Measurements from ENCODE around the gene SGK2.
"Not testable (repeated sequence)": the region's sequence is repeated elsewhere in the genome, so short reads cannot be mapped to it uniquely, and the experiment has no call there.

SGK2 gene

DNA sequence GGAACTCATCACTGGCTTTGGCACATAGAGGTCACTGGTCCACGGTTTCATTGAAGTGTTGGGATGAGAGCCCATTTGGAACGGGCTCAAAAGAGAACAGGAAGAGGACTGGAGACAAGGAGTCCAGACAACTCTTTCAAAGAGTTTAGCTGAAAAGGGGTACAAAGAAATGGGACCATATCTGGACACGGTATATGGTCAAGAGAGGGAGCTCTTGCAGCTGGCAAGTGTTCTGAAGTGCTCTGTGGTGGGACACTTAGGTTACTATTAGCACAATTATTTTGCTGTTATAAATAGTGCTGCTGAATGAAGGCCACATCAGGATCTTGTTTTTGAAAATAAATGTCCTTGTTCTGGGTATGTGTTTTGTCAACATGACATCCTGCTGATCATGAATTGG is 4.6 kb downstream of the SGK2 start:
- DNase-seq (ENCODE audit: low read depth, low spot score), result no peak

DNA sequence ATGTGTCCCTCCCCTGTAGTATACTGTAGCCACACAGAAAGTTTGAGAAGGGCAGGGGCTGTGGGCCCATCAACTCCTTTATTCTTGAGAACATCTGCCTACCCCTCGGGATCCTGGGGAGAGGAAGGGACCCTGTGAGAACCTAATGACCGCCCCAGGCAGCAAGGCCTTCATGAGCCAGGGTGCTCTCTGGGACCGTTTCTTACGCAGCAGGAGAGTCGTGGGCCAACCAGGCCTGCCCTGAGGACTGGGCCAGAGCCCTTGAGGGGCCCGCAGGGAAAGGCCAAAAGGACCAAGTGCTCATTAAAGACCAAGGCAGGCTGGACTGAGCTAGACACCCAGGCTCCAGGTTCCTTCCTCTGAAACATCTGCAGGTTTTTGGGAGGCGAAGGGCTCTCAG is 5.2 kb downstream of the SGK2 start:
- no peak for DNase-seq (ENCODE audit: low read depth, low spot score)

DNA sequence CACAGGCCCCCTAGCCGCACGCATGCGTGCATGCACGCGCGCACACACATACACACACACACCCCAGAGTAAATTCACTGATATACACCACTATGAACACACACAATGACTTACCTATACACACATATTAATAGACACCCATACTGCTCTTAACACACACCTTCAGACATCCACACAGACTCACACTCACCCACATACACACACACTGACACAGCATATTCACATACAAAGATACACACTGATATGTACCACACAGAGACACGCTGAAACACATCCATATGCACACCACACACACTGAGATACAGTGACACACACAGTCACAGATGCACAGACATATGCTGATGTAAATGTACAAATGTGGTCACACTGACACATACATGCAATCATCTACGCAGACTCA is 5.6 kb downstream of the SGK2 start:
- no peak for DNase-seq (ENCODE audit: low read depth, low spot score)

DNA sequence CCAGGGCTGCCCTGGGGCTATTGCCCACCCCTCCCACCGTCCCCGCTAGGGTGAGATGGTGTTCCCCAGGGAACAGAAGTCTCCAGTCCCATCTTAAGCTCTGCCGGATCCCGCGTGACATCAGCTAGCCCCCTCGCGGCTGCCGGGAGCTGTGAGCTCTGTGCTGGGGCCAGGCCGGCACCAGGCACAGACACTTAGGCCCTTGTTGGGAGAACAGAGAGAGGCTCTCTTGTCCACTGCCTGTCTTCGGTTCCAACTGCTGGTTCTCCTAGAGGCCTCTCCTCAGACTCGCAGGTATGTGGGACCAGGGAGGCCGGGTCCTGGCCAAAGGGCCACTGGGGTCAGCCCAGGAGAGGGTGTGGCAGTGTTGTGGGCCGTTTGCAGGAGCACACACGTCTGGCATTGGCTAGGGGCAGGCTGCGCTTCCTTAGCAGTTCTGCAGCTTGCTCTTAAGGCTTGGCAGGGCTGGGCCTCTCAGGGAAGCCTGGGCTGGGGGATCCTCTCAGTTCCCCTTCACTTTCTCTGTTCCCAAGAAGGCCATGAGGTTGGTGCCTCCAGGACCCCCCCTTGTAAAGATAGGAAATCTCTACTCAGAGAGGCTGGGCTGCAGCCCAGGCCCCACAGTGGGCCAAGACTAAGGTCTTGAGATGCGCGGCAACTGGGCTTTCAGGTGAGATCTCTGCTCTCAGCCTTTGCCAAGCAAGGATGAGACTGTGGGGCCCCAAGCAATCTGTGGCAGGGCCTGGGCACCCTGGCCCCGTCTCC is 6.3 kb downstream of the SGK2 start:
- DNase-seq (ENCODE audit: low read depth, low spot score), result no peak

DNA sequence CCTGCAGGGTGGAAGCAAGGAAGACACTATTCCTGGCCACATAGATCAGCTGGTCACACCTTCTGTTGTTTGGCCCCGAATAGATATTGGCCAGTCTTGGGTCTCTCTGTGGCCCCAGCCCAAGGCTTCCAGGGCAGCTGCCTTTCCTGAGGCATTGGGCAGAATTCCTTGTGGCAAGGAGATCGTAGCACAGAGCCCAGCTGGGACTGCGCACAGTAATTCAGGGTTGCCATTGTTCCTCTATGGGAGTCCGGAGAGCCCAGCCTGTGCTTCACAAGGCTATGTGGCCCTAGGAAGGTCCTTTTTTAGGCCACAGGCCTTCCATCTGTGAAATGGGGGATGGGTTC is 6.9 kb downstream of the SGK2 start:
- DNase-seq (ENCODE audit: low read depth, low spot score), result no peak

DNA sequence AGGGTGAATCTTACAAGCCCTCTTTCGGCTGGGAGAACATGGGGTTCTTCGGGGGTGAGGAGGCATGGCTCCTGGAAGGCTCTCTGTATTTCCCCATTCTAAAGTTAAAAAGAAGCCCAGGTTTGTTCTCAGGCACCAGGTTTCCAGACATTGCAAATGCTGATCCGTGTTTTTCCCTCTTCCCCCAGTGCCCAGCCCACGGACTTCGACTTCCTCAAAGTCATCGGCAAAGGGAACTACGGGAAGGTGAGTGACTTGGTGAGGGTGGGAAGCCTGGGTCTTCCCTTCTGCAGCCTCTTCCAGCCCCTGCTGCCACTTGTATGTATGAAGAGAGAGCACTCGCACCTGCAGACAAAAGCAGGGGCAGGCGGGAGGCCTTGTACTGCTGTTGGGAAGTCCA is 8.7 kb downstream of the SGK2 start:
- no peak for DNase-seq (ENCODE audit: low read depth, low spot score)

DNA sequence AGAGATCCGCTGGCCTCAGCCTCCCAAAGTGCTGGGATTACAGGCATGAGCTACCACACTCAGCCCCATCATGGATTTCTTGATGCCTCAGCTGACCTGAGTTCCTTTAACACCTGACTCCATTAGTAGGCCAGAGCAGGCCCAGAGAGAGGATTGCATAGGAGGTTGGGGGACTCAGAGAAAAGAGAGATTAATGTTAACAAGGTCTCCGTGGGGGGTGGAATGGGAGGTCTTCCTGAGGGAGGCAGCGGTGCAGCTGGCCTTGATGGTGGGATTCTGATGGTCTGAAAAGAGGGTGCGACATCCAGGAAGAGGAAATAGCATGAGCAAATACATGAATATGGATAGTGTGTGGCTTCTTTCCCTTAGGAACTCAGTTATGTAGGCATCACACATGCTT is 9.9 kb downstream of the SGK2 start:
- DNase-seq (ENCODE audit: low read depth, low spot score), result no peak

DNA sequence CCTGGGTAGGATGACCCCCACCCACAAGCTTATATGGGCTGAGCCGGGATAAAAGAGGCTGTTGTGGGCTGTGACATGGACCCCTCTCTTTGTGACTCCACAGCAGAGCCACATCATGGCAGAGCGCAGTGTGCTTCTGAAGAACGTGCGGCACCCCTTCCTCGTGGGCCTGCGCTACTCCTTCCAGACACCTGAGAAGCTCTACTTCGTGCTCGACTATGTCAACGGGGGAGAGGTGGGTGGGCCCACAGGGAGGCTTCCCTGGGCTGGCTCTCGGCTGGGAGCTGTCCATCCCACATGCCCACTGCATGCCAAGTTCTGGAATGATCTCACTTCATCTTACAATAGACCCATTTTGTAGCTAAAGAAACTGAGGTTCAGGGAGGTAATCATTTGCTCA is 10.5 kb downstream of the SGK2 start:
- DNase-seq (ENCODE audit: low read depth, low spot score), result no peak

DNA sequence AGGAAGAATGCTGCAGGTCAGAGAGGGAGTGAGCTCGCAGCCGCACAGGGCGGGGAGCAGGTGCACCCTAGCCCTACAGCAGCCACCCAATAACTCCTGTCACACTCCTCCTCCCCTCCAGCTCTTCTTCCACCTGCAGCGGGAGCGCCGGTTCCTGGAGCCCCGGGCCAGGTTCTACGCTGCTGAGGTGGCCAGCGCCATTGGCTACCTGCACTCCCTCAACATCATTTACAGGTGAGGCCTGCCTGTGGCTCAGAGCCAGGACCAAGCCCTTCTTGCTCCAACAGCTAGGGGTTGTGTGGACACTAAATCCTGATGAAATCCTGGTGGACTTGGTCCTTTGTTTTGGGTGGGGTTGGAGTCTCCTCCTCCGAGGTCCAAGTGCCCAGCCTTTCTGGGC is 11.7 kb downstream of the SGK2 start:
- DNase-seq (ENCODE audit: low read depth, low spot score), result no peak

DNA sequence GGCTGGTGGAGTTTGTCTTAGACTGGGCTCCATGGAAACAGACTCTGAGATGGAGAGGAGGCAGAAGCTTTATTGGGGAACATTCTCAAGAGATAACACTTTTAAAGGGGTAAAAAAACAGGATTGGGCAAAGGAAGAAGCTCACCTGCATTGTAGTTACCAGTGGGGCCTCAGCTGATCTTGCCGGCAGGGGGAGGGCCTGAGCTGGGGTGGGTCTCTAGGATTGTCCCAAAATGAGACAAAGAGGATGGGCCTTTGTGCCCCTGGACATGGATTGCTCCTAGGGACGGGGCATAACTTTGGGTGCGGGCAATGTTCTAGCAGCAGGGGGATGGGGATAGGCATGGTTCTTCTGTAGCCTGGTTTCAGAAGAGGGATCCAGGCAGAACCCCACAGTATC is 12.5 kb downstream of the SGK2 start:
- no peak for DNase-seq (ENCODE audit: low read depth, low spot score)

DNA sequence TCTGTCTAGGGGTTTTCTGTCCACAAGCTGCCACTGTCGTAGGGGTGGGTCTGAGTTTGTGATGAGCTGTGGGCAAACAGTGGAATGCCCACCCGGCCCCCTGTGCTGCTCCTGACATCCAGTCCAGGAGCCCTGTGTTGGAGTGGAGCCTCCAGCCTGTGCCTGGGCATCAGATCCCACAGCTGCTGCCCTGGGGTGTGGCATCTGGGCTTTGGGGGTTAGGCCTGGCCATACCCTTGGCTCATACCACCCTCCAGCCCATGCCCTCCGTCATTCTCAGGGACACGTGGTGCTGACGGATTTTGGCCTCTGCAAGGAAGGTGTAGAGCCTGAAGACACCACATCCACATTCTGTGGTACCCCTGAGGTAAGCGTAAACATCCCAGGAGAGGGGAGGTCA is 12.9 kb downstream of the SGK2 start:
- no peak for DNase-seq (ENCODE audit: low read depth, low spot score)

DNA sequence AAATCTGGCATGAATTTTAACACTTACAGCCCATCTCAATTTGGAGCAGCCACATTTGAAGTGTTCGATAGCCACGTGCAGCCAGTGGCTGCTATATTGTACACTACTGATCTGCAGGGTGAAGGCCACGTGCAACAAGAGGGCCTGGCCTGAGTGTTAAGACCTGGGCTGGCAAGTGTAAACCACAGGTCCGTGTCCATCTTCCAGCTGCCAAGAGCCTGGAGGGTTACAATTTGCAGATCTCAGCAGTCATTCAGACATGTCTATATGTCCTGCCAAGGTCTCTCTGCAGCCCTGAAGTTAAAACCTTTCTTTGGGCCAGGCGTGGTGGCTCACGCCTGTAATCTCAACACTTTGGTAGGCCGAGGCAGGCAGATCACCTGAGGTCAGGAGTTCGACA is 14.1 kb downstream of the SGK2 start:
- no peak for DNase-seq (ENCODE audit: low read depth, low spot score)

DNA sequence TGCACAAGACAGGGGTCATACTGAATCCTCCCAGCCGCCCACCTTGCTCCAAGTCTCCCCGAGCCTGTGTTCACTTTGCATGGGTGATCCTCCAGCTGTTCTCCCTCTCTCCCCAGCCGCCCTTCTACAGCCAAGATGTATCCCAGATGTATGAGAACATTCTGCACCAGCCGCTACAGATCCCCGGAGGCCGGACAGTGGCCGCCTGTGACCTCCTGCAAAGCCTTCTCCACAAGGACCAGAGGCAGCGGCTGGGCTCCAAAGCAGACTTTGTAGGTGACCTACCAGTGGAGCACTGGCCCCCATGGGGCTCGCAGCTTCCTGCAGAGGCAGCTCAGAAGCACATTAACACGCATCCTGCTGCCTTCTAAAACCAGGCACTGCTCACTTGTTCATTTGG is 17.3 kb downstream of the SGK2 start:
- no peak for DNase-seq (ENCODE audit: low read depth, low spot score)

DNA sequence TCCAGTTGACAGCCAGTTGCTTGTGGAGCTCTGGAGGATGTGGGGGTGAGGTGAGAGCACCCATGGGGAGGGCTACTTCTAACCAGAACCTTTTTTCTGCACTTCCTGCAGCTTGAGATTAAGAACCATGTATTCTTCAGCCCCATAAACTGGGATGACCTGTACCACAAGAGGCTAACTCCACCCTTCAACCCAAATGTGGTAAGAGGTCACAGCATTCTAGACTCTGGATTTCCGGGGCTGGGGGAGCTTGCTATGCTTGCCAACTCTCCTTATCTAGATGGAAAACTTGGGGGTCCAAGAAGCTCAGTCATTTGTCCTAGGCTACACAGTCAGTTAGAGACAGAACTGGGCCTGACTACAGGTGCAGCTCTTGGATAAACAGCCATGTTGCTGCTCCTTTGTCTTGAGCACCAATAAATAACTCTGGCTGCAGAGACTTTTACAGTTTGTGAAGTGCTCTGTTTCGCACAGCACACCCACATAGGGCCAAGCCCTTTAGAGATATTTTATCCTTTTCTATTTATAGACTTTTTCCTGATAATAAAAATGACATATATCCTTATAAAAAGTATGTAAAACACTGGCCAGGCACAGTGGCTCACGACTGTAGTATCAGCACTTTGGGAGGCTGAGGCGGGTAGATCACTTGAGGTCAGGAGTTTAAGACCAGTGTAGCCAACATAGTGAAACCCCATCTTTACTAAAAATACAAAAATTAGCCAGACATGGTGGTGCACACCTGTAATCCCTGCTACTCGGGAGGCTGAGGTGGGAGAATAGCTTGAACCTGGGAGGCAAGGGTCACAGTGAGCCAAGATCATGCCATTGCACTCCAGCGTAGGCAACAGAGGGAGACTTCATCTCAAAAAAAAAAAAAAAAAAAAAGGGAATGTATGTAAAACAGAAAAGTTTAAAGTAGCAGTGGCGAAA is 21.3 kb downstream of the SGK2 start:
- no peak for DNase-seq (ENCODE audit: low read depth, low spot score)

DNA sequence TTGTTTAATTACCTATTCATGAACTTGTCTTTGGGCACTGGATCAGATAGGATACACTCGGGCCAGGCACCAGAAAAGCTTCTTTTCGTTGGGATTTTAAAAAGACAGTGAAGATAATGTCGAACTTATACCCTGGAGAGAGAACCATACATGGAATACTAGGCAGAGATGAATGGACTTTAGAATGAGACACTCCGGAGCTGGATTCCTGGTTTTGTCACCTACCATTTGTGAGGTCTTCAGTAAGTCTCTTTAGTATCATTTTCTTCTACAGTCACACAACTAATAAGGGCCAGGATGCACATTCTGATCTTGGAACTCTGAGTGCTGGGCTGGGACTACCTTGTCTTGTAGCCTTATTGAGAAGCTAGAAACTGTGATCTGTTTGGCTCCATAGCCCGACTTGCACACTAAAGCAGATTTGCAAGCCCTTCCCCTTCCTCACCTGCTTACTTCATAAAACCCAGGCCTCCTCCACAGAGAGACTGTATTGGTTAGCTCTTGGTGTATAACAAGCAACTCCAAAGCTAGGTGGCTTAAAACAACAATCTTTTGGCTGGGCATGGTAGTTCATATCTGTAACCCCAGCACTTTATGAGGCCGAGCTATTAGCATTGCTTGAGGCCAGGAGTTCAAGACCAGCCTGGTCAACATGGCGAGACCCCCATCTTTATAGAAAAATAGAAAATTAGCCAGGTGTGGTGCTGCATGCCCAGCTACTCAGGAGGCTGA is 24.5 kb downstream of the SGK2 start:
- DNase-seq (ENCODE audit: low read depth, low spot score), result no peak

DNA sequence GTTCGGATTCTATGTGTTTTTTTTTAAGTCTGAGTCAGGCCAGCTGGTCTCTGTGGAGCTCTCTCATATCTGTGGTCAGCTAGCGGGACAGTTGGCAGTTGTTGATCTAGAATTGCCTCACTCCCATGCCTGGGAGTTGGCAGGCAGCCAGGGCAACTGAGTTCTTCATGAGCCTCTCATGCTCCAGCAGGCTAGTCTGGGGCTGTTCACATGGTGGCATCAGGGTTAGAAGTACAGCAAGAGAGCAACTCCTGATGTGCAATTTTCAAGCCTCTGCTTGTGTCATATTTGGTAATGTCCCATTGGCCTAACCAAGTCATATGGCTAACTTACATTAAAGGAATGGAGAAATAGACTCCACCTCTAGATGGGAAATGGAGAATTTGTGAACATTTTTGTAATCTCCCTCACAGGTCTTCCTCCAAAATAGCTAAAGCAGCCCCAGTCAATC is 25.2 kb downstream of the SGK2 start:
- DNase-seq (ENCODE audit: low read depth, low spot score), result no peak

DNA sequence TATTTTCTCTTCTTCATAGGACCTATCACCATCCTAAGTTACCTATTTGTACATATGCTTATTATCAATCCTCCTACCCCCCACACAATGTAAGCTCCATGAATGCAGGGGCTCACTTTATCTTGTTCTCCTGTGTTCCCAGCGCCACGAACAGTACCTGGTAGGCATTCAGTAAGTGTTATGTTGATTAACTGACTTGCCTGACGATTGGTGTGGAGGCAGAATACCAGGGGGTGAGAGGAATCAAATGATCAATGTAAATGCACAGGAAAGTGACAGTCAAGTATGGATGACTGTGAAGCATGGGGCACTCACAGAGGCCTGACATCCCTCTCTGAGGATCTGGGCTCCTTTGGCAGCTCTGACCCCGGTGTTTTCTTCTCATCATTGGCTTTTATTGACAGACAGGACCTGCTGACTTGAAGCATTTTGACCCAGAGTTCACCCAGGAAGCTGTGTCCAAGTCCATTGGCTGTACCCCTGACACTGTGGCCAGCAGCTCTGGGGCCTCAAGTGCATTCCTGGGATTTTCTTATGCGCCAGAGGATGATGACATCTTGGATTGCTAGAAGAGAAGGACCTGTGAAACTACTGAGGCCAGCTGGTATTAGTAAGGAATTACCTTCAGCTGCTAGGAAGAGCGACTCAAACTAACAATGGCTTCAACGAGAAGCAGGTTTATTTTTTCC is 25.8 kb downstream of the SGK2 start:
- no peak for DNase-seq (ENCODE audit: low read depth, low spot score)

DNA sequence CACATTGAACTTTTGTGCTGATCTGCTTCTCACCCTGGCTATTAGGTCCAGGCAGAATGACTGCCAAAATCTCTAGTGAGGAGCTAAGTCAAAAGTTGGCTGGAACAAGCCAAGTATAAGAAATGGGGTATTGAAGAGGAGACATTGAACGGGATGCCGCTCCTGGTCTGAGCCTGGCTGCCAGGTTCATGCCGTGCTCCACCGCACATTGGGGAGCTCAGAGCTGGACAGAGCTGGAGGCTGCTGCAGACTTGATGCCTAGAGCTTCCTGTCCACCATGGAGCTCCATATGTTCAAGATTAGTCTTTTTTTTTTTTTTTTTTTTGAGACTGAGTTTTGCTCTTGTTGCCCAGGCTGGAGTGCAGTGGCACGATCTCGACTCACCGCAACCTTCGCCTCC is 27.8 kb downstream of the SGK2 start:
- DNase-seq (ENCODE audit: low read depth, low spot score), result no peak

DNA sequence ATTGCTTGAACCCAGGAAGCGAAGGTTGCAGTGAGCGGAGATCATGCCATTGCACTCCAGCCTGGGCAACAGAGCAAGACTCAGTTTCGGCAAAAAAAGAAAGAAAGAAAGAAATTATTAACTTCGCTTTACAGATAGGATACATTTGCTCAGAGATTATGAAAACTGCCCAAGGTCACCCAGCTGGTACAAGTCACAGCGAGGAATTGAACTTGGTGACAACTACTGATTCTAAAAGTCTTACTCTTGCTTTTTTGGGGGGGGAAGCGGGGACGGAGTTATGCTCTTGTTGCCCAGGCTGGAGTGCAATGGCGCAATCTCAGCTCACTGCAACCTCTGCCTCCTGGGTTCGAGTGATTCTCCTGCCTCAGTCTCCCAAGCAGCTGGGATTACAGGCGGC is 29.7 kb downstream of the SGK2 start:
- not testable (repeated sequence) for DNase-seq (ENCODE audit: low read depth, low spot score)

DNA sequence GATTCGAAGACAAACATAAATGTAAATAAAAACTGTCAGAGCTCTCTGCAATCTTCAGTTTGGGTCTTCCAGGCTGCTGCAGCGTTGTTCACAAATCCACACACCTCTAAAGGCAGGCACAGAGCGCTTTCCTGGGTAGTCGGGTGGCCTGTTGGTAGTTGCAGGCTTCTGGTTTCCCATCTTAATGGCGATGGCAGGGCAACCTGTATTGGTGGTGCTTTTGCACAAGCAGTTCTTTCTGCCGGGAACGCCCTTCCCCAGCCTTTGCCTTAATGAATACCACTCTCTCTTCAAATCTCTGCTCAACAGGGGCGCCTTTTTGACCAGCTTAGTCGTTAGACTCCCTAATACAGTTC is 31.2 kb downstream of the SGK2 start:
- DNase-seq (ENCODE audit: low read depth, low spot score), result no peak

DNA sequence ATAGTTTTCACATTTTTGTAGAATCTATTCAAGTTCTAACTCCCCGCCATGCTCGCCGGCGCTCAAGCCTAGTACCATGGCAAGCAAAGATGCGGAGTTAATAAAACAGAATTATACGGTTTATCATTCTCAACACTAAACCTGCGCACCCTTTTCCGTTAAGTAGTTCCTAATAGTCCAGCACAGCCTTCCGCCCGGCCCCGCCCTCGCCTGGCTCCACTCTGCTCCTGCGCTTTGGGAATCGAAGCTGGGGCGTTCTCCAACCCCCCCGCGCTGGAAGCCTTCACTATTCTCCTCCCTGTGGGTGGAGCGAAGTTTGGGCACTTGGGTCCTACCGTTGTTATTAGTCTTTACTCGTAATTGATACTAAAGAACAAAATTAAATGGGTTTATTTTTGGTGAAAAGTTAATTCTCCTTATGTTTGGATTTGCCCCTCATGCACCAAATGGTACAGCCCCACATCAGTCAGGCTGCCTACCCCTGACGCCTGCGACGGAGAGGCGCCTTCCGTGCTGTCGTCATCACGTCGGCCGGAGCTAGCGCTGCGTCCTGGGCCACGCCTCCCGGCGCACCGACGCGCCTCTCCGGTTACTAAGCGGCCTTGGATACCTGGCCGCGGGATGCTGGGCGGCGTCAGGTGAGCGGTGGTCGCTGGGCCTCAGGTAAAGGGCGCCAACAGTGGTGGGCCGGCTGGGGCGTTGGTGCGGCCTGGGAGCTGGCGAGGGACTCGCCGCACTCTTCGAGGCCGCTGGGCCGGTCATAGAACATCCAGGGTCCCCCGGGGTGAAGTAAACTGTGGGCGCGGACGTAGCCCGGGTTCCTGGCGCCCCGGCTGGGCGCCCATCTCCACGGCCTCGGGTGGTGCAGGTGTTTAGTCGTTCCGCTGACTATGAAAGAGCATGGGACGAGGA is 31.8 kb downstream of the SGK2 start, which contains the start of gene IFT52:
Gene IFT52 (plus strand): TSS at position 546 of the 912 bp plus-strand sequence. CDS start 3,762 bp downstream, outside the sequence.
- peak; percentile 83 for DNase-seq (ENCODE audit: low read depth, low spot score)
